ENCODE results near the gene MIAT.

The MIAT gene

DNA sequence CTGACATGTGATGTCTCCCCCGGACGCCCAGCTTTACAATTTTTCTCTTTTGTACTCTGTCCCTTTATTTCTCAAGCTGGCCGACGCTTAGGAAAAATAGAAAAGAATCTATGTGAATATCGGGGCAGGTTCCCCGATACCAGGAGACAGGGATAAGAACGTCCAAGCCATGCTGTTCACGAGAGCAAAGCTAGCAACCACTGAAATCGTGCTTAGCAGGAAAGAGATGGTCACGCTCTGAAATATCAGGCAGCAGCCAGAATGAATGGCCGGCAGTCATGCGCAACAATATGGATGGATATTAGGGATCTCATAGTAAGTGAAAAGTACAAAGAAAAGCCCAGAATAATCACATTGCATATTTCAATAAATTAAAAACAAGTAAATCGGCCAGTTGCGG lies 43.1 kb upstream of the MIAT start:
- no peak for DNase-seq (ENCODE audit: low read depth)
- TF ChIP-seq, protein P1, sequence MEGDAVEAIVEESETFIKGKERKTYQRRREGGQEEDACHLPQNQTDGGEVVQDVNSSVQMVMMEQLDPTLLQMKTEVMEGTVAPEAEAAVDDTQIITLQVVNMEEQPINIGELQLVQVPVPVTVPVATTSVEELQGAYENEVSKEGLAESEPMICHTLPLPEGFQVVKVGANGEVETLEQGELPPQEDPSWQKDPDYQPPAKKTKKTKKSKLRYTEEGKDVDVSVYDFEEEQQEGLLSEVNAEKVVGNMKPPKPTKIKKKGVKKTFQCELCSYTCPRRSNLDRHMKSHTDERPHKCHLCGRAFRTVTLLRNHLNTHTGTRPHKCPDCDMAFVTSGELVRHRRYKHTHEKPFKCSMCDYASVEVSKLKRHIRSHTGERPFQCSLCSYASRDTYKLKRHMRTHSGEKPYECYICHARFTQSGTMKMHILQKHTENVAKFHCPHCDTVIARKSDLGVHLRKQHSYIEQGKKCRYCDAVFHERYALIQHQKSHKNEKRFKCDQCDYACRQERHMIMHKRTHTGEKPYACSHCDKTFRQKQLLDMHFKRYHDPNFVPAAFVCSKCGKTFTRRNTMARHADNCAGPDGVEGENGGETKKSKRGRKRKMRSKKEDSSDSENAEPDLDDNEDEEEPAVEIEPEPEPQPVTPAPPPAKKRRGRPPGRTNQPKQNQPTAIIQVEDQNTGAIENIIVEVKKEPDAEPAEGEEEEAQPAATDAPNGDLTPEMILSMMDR (conservative IDR thresholded peaks at IDR 0.05; ENCODE audit: control insufficient read depth, insufficient read depth, low read depth, low read length) = no peak
- H3K4me3 ChIP-seq (ENCODE audit: control insufficient read depth, low read depth, low read length) = no peak overlapping the region

GRCh38 chr22:26615149-26615548 lies 42.2 kb upstream of the MIAT start:
- TF ChIP-seq, protein P1 (conservative IDR thresholded peaks at IDR 0.05; ENCODE audit: control insufficient read depth, insufficient read depth, low read depth, low read length) = no peak
- H3K4me3 ChIP-seq (ENCODE audit: control insufficient read depth, low read depth, low read length) = no peak overlapping the region
- no peak for DNase-seq (ENCODE audit: low read depth)

GRCh38 chr22:26615830-26616435 lies 41.5 kb upstream of the MIAT start:
- TF ChIP-seq, protein P1 (conservative IDR thresholded peaks at IDR 0.05; ENCODE audit: control insufficient read depth, insufficient read depth, low read depth, low read length) = no peak
- DNase-seq (ENCODE audit: low read depth) = no peak
- no peak overlapping the region for H3K4me3 ChIP-seq (ENCODE audit: control insufficient read depth, low read depth, low read length)

DNA sequence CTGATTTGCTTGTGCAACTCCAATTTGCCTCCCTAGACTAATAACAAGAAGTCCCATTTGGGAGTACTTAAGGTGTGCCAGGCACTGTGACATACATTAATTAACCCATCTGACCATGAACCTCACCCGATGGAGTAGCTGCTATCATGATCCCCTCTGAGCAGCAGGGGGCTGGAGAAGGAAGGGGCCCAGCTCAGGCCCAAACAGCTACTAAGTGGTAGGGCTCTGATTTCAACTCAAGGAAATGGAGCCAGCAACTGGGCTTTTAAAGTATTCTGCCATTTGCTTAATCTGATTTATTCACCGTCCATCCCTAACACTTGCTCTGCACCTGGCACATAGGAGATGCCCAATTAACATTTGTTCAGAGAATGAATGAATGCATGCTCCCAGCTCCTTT lies 40.7 kb upstream of the MIAT start:
- H3K4me3 ChIP-seq (ENCODE audit: control insufficient read depth, low read depth, low read length) = no peak overlapping the region
- TF ChIP-seq, protein P1 (conservative IDR thresholded peaks at IDR 0.05; ENCODE audit: control insufficient read depth, insufficient read depth, low read depth, low read length) = no peak
- DNase-seq (ENCODE audit: low read depth) = no peak

DNA sequence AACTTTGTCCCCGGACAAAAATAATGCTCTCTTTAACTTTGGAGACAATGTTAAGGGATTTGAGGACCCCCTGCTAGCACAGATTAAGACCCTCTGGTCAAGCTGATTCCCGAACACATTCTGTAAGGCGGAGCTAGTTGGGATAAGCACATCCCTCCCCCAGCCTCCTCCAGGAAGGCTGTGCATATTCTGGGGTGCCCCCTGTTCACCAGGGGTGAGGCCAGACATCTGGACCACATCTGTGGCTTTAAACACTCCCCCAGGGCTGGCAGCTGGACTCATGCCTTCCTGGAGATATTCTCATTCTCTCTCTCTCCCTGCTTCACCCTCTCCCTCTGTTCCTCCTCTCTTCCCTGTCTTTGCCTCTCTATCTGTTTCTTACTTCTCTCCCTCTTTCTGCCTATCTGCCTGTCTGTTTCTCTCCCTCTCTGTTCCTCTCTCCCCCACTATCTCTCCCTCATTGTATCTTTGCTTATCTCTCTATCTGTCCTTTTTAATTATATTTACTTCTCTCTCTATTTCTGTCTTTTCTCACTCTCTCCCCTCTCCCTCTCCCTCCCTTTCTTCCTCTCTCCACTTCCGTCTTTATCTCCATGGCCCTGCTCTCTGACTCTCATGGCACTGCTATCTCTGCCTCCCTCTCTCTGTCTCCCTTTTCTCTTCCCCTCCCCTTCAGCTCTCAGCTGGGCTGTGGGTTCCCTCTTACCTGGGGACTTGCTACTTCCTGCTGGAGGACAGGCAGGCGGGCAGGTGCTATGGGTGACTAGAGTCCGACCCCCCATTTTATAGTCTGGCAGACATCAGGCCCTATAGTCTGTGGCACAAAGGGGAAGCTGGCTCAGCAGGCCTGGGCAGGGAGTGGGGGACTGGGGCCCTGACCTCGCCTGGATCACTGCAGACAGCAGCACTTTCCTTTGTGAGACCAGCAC lies 39.9 kb upstream of the MIAT start, which contains the start of gene CRYBB1:
TSS of gene CRYBB1 (minus strand) at position 757 of the 929 bp plus-strand sequence. CDS start 1,708 bp downstream, outside the sequence.
- TF ChIP-seq, protein P1 (conservative IDR thresholded peaks at IDR 0.05; ENCODE audit: control insufficient read depth, insufficient read depth, low read depth, low read length) = no peak
- no peak within 1 kb of the TSS for H3K4me3 ChIP-seq (ENCODE audit: control insufficient read depth, low read depth, low read length)
- DNase-seq (ENCODE audit: low read depth) = peak; percentile 23

DNA sequence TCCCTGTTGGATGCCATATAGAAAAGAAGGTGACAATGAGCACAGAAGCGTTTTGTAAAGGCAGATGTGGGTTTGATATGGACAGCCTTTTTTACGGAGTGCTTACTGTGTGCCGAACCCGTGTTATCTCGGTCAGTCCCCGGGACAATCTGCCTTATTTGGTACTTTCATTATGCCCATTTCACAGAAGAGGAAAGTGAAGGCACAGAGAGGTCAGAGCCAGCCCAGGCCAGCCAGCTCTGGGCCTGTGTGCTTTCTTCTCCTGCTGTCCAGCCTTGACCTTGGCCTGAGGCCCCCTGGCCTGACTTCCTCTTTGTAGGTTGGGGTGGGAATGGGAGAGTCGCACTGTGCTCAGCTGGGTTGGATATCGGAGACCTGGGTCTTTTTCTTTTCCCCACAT lies 38.9 kb upstream of the MIAT start:
- DNase-seq (ENCODE audit: low read depth) = no peak
- H3K4me3 ChIP-seq (ENCODE audit: control insufficient read depth, low read depth, low read length) = no peak overlapping the region
- TF ChIP-seq, protein P1 (conservative IDR thresholded peaks at IDR 0.05; ENCODE audit: control insufficient read depth, insufficient read depth, low read depth, low read length) = no peak

All from fibroblast of mammary gland (primary cell).